ENCODE results near the gene TMED8. TPM values are rescaled to one million over a fixed set of nuclear protein-coding genes. Genes with fewer than 3 reads are reported as not detected.
"Not testable (repeated sequence)": the region's sequence is repeated elsewhere in the genome, so short reads cannot be mapped to it uniquely, and the experiment has no call there.

TMED8 gene
- total and polyA plus RNA-seq, 4 donors = 1.3 to 6.9 (median 4.2) TPM

DNA sequence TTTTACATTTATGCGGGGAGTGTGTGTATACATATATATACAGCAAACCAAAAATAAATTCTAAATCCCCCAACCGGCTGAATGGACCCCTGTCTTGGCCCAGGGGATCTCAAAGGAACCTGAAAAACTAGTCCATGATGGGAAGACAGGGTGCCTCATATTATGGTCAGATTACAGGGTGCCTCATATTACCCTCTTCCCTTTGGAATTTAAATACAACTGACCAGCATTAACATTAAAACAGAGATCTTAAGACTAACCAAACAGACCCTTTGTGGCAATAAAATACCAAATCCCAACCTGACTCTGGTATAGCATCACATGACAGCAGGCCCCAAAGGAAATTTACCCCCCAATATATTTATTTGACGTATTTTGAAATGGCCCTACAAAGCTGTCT, 39.0 kb downstream of the TMED8 start:
- WGBS = 95% methylated on average over 3 of the region's 3 CpGs
- Histone ChIP-seq H3K9me3 (ENCODE audit: control insufficient read depth in 4 of 4, low read length in 3 of 4) (no peaks in the 10 kb centered on the region), H3K36me3 (ENCODE audit: control insufficient read depth in 4 of 4, insufficient read depth in 3 of 4, low read depth in 1 of 4, low read length in 3 of 4) (peaks cover 5 to 25% (median 14%) of the 10 kb centered on the region in 4 donors), H3K27ac (ENCODE audit: low read depth in 1 of 2, low read length in 2 of 2) (no peak overlapping the region), H3K4me3 (ENCODE audit: low read depth in 1 of 3, low read length in 3 of 3) (no peak overlapping the region), H3K4me1 (ENCODE audit: control insufficient read depth in 4 of 4, insufficient read depth in 4 of 4, low read length in 3 of 4) (peaks cover 0 to 9% (median 0%) of the 10 kb centered on the region in 4 donors), H3K27me3 (ENCODE audit: control insufficient read depth in 4 of 4, insufficient read depth in 4 of 4, low read length in 3 of 4) (no peaks in the 10 kb centered on the region), H3K9ac (ENCODE audit: low read depth in 1 of 2, low read length in 2 of 2) (no peak overlapping the region)
- no peak for DNase-seq (ENCODE audit: low spot score)
- TF ChIP-seq RXRA (IDR thresholded peaks at IDR 0.05) (no peak), ATF3 (IDR thresholded peaks at IDR 0.05) (no peak), JUND (IDR thresholded peaks at IDR 0.05) (no peak), TAF1 (conservative IDR thresholded peaks at IDR 0.05) (no peak), FOXA2 (IDR thresholded peaks at IDR 0.05) (no peak), YY1 (IDR thresholded peaks at IDR 0.05) (no peak)
- TF ChIP-seq, protein P1, sequence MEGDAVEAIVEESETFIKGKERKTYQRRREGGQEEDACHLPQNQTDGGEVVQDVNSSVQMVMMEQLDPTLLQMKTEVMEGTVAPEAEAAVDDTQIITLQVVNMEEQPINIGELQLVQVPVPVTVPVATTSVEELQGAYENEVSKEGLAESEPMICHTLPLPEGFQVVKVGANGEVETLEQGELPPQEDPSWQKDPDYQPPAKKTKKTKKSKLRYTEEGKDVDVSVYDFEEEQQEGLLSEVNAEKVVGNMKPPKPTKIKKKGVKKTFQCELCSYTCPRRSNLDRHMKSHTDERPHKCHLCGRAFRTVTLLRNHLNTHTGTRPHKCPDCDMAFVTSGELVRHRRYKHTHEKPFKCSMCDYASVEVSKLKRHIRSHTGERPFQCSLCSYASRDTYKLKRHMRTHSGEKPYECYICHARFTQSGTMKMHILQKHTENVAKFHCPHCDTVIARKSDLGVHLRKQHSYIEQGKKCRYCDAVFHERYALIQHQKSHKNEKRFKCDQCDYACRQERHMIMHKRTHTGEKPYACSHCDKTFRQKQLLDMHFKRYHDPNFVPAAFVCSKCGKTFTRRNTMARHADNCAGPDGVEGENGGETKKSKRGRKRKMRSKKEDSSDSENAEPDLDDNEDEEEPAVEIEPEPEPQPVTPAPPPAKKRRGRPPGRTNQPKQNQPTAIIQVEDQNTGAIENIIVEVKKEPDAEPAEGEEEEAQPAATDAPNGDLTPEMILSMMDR (IDR thresholded peaks at IDR 0.05; ENCODE audit: low read depth, low read length, missing input control) = no peak

- H3K9me3 ChIP-seq (ENCODE audit: control insufficient read depth in 4 of 4, low read length in 3 of 4); H3K9ac ChIP-seq (ENCODE audit: low read depth in 1 of 2, low read length in 2 of 2); H3K4me1 ChIP-seq (ENCODE audit: control insufficient read depth in 4 of 4, insufficient read depth in 4 of 4, low read length in 3 of 4); DNase-seq (ENCODE audit: low spot score); H3K27me3 ChIP-seq (ENCODE audit: control insufficient read depth in 4 of 4, insufficient read depth in 4 of 4, low read length in 3 of 4); H3K4me3 ChIP-seq (ENCODE audit: low read depth in 1 of 3, low read length in 3 of 3); H3K27ac ChIP-seq (ENCODE audit: low read depth in 1 of 2, low read length in 2 of 2): not testable (repeated sequence)
- H3K36me3 ChIP-seq (ENCODE audit: control insufficient read depth in 4 of 4, insufficient read depth in 3 of 4, low read depth in 1 of 4, low read length in 3 of 4) = peaks cover 4 to 21% (median 11%) of the 10 kb centered on the region in 4 donors
- WGBS = 98% methylated on average over 9 of the region's 9 CpGs
Observed at GRCh38 chr14:77337255-77337654, 39.6 kb downstream of the TMED8 start.

DNA sequence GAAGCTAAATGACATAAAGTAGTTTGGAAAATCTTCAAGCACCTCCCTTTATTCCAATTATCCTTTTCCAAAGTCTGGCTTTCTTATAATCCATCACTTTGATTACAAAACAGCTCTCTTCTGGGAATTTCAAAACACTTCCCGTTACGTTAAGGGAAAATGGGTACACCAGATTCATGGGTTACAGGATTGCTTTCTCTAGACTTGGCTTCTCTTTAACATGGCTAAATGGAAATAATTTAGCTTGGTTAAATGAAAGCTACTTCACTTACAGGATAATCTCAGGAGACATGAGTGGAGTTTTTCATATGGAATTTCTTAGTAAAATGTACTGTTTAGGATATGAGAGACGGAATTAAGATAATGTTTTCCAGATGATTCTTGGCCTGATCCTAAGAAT, 41.3 kb downstream of the TMED8 start:
- H3K4me3 ChIP-seq (ENCODE audit: low read depth in 1 of 3, low read length in 3 of 3) = no peak overlapping the region
- H3K27me3 ChIP-seq (ENCODE audit: control insufficient read depth in 4 of 4, insufficient read depth in 4 of 4, low read length in 3 of 4) = no peaks in the 10 kb centered on the region
- no peaks in the 10 kb centered on the region for H3K9me3 ChIP-seq (ENCODE audit: control insufficient read depth in 4 of 4, low read length in 3 of 4)
- DNase-seq (ENCODE audit: low spot score) = no peak
- H3K9ac ChIP-seq (ENCODE audit: low read depth in 1 of 2, low read length in 2 of 2) = no peak overlapping the region
- TF ChIP-seq, protein P2, sequence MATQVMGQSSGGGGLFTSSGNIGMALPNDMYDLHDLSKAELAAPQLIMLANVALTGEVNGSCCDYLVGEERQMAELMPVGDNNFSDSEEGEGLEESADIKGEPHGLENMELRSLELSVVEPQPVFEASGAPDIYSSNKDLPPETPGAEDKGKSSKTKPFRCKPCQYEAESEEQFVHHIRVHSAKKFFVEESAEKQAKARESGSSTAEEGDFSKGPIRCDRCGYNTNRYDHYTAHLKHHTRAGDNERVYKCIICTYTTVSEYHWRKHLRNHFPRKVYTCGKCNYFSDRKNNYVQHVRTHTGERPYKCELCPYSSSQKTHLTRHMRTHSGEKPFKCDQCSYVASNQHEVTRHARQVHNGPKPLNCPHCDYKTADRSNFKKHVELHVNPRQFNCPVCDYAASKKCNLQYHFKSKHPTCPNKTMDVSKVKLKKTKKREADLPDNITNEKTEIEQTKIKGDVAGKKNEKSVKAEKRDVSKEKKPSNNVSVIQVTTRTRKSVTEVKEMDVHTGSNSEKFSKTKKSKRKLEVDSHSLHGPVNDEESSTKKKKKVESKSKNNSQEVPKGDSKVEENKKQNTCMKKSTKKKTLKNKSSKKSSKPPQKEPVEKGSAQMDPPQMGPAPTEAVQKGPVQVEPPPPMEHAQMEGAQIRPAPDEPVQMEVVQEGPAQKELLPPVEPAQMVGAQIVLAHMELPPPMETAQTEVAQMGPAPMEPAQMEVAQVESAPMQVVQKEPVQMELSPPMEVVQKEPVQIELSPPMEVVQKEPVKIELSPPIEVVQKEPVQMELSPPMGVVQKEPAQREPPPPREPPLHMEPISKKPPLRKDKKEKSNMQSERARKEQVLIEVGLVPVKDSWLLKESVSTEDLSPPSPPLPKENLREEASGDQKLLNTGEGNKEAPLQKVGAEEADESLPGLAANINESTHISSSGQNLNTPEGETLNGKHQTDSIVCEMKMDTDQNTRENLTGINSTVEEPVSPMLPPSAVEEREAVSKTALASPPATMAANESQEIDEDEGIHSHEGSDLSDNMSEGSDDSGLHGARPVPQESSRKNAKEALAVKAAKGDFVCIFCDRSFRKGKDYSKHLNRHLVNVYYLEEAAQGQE (IDR thresholded peaks at IDR 0.05) = no peak
- TF ChIP-seq EGR1 (IDR thresholded peaks at IDR 0.05; ENCODE audit: low read depth in 2 of 2) = no peak
- no peak for TF ChIP-seq ATF3 (IDR thresholded peaks at IDR 0.05)
- TF ChIP-seq, protein P3, sequence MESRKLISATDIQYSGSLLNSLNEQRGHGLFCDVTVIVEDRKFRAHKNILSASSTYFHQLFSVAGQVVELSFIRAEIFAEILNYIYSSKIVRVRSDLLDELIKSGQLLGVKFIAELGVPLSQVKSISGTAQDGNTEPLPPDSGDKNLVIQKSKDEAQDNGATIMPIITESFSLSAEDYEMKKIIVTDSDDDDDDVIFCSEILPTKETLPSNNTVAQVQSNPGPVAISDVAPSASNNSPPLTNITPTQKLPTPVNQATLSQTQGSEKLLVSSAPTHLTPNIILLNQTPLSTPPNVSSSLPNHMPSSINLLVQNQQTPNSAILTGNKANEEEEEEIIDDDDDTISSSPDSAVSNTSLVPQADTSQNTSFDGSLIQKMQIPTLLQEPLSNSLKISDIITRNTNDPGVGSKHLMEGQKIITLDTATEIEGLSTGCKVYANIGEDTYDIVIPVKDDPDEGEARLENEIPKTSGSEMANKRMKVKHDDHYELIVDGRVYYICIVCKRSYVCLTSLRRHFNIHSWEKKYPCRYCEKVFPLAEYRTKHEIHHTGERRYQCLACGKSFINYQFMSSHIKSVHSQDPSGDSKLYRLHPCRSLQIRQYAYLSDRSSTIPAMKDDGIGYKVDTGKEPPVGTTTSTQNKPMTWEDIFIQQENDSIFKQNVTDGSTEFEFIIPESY (IDR thresholded peaks at IDR 0.05) = no peak
- TF ChIP-seq RAD21 (IDR thresholded peaks at IDR 0.05) = no peak
- TF ChIP-seq RXRA (IDR thresholded peaks at IDR 0.05) = no peak
- H3K27ac ChIP-seq (ENCODE audit: low read depth in 1 of 2, low read length in 2 of 2) = no peak overlapping the region
- 93% methylated on average over 3 of the region's 3 CpGs for WGBS
- H3K36me3 ChIP-seq (ENCODE audit: control insufficient read depth in 4 of 4, insufficient read depth in 3 of 4, low read depth in 1 of 4, low read length in 3 of 4) = peaks cover 2 to 9% (median 6%) of the 10 kb centered on the region in 4 donors
- peaks cover 0 to 9% (median 0%) of the 10 kb centered on the region in 4 donors for H3K4me1 ChIP-seq (ENCODE audit: control insufficient read depth in 4 of 4, insufficient read depth in 4 of 4, low read length in 3 of 4)

Data from liver (tissue), 9 donors.